Measurements from ENCODE around the gene CERS5.

Gene CERS5, protein sequence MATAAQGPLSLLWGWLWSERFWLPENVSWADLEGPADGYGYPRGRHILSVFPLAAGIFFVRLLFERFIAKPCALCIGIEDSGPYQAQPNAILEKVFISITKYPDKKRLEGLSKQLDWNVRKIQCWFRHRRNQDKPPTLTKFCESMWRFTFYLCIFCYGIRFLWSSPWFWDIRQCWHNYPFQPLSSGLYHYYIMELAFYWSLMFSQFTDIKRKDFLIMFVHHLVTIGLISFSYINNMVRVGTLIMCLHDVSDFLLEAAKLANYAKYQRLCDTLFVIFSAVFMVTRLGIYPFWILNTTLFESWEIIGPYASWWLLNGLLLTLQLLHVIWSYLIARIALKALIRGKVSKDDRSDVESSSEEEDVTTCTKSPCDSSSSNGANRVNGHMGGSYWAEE

GRCh38 chr12:50167049-50167828, at the start of gene CERS5:
TSS of gene CERS5 (minus strand) at chr12:50167369. CDS start at chr12:50167297, 72 bp downstream.
- DNase-seq: peak; percentile 96

DNA sequence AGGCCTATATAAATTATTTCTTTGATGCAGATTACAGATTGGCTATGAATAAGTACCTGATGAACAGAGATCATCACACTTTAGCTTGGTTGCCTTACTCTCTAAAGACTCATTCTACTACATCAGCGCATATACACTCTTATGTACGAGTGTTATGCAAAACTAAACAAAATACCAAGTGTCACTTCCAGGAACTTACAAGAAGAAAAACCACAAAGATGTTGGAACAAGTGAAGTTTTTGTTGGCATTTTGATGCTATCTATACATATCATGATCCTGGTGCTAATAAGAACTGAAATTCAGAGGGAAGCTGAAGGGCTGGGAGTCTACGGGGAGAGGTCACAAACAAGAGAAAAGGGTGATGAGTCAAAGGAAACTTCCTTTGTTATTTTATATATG, 47.9 kb upstream of the CERS5 start:
- DNase-seq: no peak

GRCh38 chr12:50214018-50214417, 46.8 kb upstream of the CERS5 start:
- DNase-seq: no peak

GRCh38 chr12:50213439-50213838, 46.3 kb upstream of the CERS5 start:
- no peak for DNase-seq

- DNase-seq: no peak
Measured at GRCh38 chr12:50212071-50212467, 44.9 kb upstream of the CERS5 start.

GRCh38 chr12:50211392-50212070, 44.4 kb upstream of the CERS5 start:
- no peak for DNase-seq

DNA sequence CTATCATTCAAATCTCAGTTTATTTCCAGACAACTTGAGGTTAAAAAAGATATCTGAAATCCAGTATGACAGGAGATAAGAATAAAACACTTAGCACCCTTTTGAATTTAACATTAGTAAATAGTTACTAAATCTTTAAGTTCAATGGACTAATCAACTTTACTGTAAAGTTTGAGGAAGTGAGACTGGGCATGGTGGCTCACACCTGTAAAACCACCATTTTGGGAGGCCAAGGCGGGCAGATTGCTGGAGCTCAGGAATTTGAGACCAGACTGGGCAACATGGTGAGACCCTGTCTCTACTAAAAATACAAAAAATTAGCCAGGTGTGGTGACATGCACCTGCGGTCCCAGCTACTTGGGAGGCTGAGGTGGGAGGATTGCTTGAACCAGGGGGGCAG, 40.3 kb upstream of the CERS5 start:
- DNase-seq: no peak

GRCh38 chr12:50205648-50206047, 38.5 kb upstream of the CERS5 start:
- DNase-seq: no peak

DNA sequence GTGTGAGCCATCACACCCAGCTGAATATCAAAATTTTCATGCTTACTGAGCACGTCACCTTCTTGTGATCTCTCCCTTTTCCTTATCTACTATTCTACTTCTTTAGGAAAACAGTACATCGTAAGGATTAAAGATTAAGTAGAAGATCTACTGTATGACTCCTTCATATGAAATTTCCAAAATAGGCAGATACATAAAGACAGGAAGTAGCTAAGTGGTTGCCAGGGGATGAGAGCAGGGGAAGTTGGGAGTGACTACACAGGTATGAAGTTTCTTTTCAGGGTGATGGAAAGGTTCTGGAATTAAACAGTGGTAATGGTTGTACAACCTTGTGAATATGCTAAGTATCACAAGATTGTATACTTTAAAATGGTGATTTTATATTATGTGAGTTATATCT, 36.5 kb upstream of the CERS5 start:
- no peak for DNase-seq

DNA sequence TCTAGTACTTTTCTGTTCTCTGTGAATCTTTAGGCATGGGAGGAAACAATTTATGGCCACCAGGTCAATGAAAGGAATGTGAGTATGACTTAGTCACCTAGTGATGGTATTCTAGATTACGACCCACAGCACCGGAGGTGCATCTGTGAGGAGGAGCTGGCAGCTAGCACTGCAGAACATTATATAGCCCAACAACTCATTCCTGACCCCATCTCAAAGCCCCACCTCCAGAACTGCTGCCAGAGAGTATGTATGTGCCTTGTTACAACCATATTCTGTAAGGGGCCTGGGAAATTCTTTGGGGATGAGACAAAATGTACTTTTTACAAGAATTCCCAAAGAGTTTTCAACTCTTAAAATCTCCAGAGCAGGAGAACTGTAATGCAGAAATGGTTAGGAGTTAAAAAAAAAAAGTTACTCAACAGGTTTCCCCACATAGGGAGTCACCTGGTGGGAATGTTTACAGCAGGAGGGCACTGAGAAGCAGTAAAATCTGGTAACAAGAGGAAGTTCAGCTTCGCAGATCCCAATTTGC, 34.9 kb upstream of the CERS5 start:
- DNase-seq: no peak

GRCh38 chr12:50200552-50201273, 33.5 kb upstream of the CERS5 start:
- DNase-seq: no peak

DNA sequence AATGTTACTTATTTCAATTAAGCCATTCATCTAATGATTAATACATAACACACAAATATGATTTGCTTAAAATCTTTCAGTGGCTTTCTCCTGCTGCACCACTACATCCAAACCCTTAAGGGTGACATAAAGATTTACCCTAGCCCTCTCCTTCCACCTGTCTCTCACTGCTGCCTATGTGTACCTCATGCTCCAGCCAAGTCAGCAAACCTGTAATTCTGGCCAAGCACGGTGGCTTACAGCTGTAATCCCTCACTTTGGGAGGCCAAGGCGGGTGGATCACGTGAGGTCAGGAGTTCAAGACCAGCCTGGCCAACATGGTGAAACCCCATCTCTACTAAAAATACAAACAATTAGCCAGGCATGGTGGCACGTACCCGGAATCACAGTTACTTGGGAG, 31.7 kb upstream of the CERS5 start:
- DNase-seq: no peak

GRCh38 chr12:50197297-50197727, 30.1 kb upstream of the CERS5 start:
- DNase-seq: no peak

GRCh38 chr12:50196537-50196936, 29.4 kb upstream of the CERS5 start:
- no peak for DNase-seq

DNA sequence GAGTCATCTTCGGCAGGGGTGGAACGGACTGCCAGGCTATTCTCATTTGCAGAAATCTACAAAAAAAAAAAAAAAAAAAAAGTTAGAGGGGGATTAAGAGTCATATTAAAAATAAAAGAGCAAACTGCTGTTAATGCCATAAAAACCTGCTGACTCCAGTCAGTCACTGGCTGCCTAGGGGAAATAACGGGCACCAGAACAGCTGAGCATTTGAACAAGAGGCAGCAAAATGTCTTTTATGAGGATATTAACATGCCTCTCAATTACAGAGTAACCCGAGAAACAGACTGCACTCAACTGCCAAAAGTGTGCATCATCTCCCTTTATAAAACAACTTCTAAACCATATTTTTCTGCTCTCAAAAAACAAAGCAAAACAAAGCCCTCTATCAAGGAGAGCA, 28.7 kb upstream of the CERS5 start:
- DNase-seq: no peak

GRCh38 chr12:50192908-50193307, 25.7 kb upstream of the CERS5 start:
- DNase-seq: no peak

DNA sequence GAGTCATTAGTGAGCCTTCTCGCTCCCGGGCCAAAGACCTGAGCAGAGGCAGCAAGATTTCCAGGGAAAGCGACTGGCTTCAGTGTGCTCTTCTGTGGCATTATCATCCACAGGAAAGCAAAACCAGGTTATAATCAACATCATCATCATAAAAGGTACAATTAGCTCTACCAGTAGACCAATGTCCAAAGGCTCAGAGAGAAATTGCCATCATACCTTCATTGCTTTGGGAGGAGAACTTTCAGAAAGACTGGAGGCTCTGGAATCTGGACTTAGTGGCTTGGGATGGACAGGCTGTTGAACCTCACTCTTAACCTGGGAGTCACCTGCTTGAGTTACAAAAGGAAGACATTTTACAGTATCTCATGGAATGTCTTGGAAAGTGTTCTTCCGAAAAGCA, 25.1 kb upstream of the CERS5 start:
- no peak for DNase-seq

GRCh38 chr12:50190859-50191258, 23.7 kb upstream of the CERS5 start:
- DNase-seq: no peak

DNA sequence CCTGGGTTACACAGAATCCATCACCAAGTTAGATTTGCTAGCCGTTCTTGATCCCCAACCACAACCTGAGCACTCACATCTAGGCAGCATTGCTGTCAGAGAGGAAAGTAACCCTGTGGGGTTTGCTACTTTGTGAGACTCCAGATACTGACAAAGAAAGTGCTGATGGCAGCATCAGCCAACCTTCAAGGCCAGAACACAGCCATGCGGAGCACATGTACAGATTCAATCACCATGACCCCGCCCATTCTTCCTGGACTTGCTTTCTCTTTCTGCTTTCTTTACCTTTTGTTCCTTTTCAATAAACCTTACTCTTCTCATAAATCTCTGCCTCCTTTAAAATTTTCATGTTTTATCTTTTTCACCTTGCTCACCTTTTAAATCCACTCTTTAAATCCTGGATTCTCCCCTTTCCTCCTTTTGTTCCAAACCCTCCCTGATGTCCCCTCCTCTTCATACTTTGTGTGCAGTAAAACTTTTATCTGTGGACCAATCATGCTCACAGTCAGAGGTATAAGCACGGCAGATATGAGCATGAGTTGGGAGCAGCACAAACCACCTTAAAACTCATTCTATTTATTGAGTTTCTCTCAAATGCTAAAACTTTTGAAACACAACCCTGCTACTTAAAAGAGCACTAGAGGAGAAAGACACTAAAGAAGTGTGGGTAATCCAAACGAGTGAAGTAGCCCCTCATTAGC, 21.9 kb upstream of the CERS5 start:
- peak; percentile 25 for DNase-seq

- DNase-seq: no peak
Measured at GRCh38 chr12:50188241-50188781, 21.1 kb upstream of the CERS5 start.

- DNase-seq: no peak
Measured at GRCh38 chr12:50187084-50187900, 20.1 kb upstream of the CERS5 start.
